PC-3 (cell line): ENCODE data around the gene NFYC. TPM values are rescaled to one million over a fixed set of nuclear protein-coding genes. Genes with fewer than 3 reads are reported as not detected.

Experiments used
- ATAC-seq: fragments of 200-7000 bp; cut with Tn5 transposase; 2 replicates; pipeline ENCODE4 v1.9.1; 2020; ENCODE audit warnings: mild to moderate bottlenecking, moderate library complexity
- BruUV-seq: library from RNA; stranded (reverse); fragments of 400-500 nt; replicated peaks from 2 replicates; lab custom pipeline; 2021; lab: Mats Ljungman, UMichigan
- CTCF ChIA-PET: fragments of 300-600 bp; sonication (Branson Sonifier 250); formaldehyde crosslinking; loops from one replicate; lab custom pipeline; 2022; ENCODE audit warnings: antibody characterized with exemption; lab: Charles Lee
- POLR2A ChIA-PET: fragments of 300-600 bp; sonication (Branson Sonifier 250); formaldehyde crosslinking; loops from one replicate; lab custom pipeline; 2022; ENCODE audit warnings: antibody characterized with exemption; ENCODE audit not compliant: unreplicated experiment; lab: Charles Lee
- DNase-seq: peaks from one replicate; pipeline ENCODE4 v3.0.0-alpha.2; 2015
- H2AFZ ChIP-seq: fragments of 300-600 bp; sonication (generic); 2 replicates; pipeline ENCODE4 v1.6.0; 2016; ENCODE audit warnings: antibody characterized with exemption, low read length
- H3F3A ChIP-seq: fragments of 300-600 bp; sonication (generic); one replicate; pipeline ENCODE4 v1.6.0; 2017; ENCODE audit warnings: antibody characterized with exemption, low read length, control low read depth, mild to moderate bottlenecking; ENCODE audit not compliant: unreplicated experiment
- H3K27ac ChIP-seq: fragments of 300-600 bp; sonication (generic); 2 replicates; pipeline ENCODE4 v1.5.1; 2016; ENCODE audit warnings: mild to moderate bottlenecking, low read length
- H3K27me3 ChIP-seq: fragments of 300-600 bp; sonication (generic); 2 replicates; pipeline ENCODE4 v1.6.1; 2016; ENCODE audit warnings: low read length, mixed read lengths
- H3K36me3 ChIP-seq: fragments of 300-600 bp; sonication (generic); 2 replicates; pipeline ENCODE4 v1.6.1; 2016; ENCODE audit warnings: low read depth, mixed run types, low read length, mixed read lengths
- H3K4me1 ChIP-seq: fragments of 300-600 bp; sonication (generic); 2 replicates; pipeline ENCODE4 v1.5.1; 2016; ENCODE audit warnings: low read length; ENCODE audit not compliant: insufficient read depth
- H3K4me2 ChIP-seq: fragments of 300-600 bp; sonication (generic); 2 replicates; pipeline ENCODE4 v1.6.0; 2016; ENCODE audit warnings: low read length
- H3K4me3 ChIP-seq: fragments of 300-600 bp; sonication (generic); 2 replicates; pipeline ENCODE4 v1.5.1; 2016; ENCODE audit warnings: mild to moderate bottlenecking, low read length, mixed read lengths
- H3K79me2 ChIP-seq: fragments of 300-600 bp; sonication (generic); 2 replicates; pipeline ENCODE4 v1.6.1; 2017; ENCODE audit warnings: low read length, mixed read lengths
- H3K9ac ChIP-seq: fragments of 300-600 bp; sonication (generic); 2 replicates; pipeline ENCODE4 v1.6.0; 2016; ENCODE audit warnings: mild to moderate bottlenecking, low read length
- H3K9me2 ChIP-seq: fragments of 300-600 bp; sonication (generic); replicated peaks from 2 replicates; pipeline ENCODE4 v1.6.1; 2016; ENCODE audit warnings: mixed run types, low read length, mixed read lengths
- H3K9me3 ChIP-seq: fragments of 300-600 bp; sonication (generic); 2 replicates; pipeline ENCODE4 v1.6.1; 2016; ENCODE audit warnings: low read length, mixed read lengths
- H4K20me1 ChIP-seq: fragments of 300-600 bp; sonication (generic); 2 replicates; pipeline ENCODE4 v1.6.1; 2016; ENCODE audit warnings: low read length, mixed read lengths
- EZH2 ChIP-seq: fragments of 300-600 bp; sonication (generic); IDR thresholded peaks from one replicate; pipeline ENCODE4 v1.6.1; 2017; ENCODE audit warnings: antibody characterized with exemption, mild to moderate bottlenecking, low read length; ENCODE audit not compliant: unreplicated experiment
- EZH2phosphoT487 ChIP-seq: fragments of 300-600 bp; sonication (generic); IDR thresholded peaks from 2 replicates; pipeline ENCODE4 v1.6.1; 2018; ENCODE audit warnings: mild to moderate bottlenecking, antibody characterized with exemption, low read length, borderline replicate concordance
- intact Hi-C: fragments of 100-400 bp; cut with micrococcal nuclease; formaldehyde crosslinking; loops from 2 replicates; pipeline ENCODE4 v1.9.0; 2023
- total RNA-seq: library from RNA; depleted of rRNA; stranded (reverse); fragments of >200 nt; gene quantifications from 2 replicates; pipeline ENCODE4 v1.2.3, GENCODE V29; 2014
- TF ChIP-seq, protein P1 (sequence below): fragments of 300-600 bp; sonication (generic); conservative IDR thresholded peaks from 2 replicates; pipeline ENCODE4 v1.5.1; 2017; ENCODE audit warnings: antibody characterized with exemption, low read depth, mild to moderate bottlenecking, low read length

The NFYC gene
- total RNA-seq, 1 experiment from 2014 or later, result 52.6 TPM

DNA sequence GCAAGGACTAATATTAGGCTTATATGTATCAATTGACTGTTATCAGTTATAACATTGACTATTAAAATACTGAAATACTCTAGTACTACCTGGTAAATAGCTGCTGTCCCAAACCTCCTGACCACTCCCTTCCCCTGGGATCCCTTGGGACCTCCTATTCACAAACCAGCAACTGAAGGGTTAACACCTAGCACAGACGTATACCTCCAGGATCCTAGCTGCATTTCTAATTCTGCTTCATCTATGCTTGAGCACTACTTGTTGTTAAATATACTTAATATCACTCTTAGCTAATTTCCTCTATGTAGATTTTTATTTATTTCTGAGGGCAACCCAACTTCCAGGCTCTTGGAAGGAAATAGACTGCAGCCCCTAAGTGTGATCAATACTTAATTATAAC is 1.8 kb upstream of the NFYC start:
- no peaks in the 10 kb centered on the region for H3F3A ChIP-seq
- peaks cover 52% of the 10 kb centered on the region for H3K79me2 ChIP-seq
- POLR2A ChIA-PET, result no interaction called here
- no TSS peak for BruUV-seq
- no peaks in the 10 kb centered on the region for H4K20me1 ChIP-seq
- H3K27ac ChIP-seq, result no peak overlapping the region
- intact Hi-C loops, result loop anchor here (5.0 kb wide), 2 partner anchors 63 to 83 kb away; no protein-coding TSS in a partner anchor
- TF ChIP-seq, protein P1, sequence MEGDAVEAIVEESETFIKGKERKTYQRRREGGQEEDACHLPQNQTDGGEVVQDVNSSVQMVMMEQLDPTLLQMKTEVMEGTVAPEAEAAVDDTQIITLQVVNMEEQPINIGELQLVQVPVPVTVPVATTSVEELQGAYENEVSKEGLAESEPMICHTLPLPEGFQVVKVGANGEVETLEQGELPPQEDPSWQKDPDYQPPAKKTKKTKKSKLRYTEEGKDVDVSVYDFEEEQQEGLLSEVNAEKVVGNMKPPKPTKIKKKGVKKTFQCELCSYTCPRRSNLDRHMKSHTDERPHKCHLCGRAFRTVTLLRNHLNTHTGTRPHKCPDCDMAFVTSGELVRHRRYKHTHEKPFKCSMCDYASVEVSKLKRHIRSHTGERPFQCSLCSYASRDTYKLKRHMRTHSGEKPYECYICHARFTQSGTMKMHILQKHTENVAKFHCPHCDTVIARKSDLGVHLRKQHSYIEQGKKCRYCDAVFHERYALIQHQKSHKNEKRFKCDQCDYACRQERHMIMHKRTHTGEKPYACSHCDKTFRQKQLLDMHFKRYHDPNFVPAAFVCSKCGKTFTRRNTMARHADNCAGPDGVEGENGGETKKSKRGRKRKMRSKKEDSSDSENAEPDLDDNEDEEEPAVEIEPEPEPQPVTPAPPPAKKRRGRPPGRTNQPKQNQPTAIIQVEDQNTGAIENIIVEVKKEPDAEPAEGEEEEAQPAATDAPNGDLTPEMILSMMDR, result no peak
- no peak for TF ChIP-seq EZH2
- no peak for TF ChIP-seq EZH2phosphoT487
- CTCF ChIA-PET, result no interaction called here
- ATAC-seq (no peak), DNase-seq (no peak)
- no peak overlapping the region for H3K4me2 ChIP-seq
- no peaks in the 10 kb centered on the region for H3K36me3 ChIP-seq
- no peak overlapping the region for H2AFZ ChIP-seq
- H3K9ac ChIP-seq, result no peak overlapping the region
- no peaks in the 10 kb centered on the region for H3K9me2 ChIP-seq
- no peaks in the 10 kb centered on the region for H3K9me3 ChIP-seq
- H3K4me3 ChIP-seq, result no peak overlapping the region
- H3K4me1 ChIP-seq, result peaks cover 32% of the 10 kb centered on the region
- H3K27me3 ChIP-seq, result no peaks in the 10 kb centered on the region

DNA sequence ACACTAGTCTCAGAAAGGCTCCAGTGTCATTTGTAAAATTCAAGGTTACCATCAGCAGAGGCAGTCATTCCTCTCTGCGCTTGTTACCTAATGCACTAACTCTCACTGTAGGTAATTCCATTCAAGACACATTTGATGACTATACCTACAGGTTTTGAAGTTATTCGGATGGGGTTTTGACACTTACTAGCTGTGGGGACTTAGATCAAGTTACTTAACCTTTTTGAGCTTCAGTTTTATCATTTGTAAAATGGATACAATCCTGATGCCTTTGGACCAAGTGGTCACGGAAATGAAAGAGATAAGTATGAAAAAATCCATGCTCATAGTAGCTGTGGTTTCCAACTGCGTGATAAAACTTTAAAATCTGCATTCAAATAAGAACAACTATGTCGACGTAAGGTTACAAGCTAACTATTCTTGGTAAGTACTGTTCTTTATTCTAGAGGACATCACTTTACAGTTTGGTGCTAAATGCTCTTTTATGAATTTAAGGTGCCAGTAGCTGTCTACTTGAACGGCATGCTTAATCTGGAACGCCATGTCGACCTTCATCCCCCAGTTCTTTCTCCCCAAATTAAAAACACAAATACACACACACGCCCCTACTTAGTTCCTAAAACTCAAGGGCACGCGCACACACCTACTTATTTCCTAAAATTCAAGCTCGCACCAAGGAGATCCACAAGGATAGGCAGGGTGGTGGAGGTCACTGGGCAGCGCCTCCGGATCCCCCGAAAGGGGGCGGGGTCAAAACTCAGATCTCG is 550 bp upstream of the NFYC start:
- Histone ChIP-seq H3K27ac (peak overlapping the region; percentile 95), H3K4me1 (peaks cover 32% of the 10 kb centered on the region), H3K27me3 (no peaks in the 10 kb centered on the region), H3K4me3 (peak overlapping the region; percentile 92), H3K79me2 (peaks cover 64% of the 10 kb centered on the region), H3K4me2 (peak overlapping the region; percentile 98), H3K9me3 (no peaks in the 10 kb centered on the region), H2AFZ (peak overlapping the region; percentile 84), H3K36me3 (no peaks in the 10 kb centered on the region), H3K9ac (peak overlapping the region; percentile 100), H3K9me2 (no peaks in the 10 kb centered on the region), H3F3A (no peaks in the 10 kb centered on the region), H4K20me1 (no peaks in the 10 kb centered on the region)
- TF ChIP-seq, protein P1, result no peak
- no peak for TF ChIP-seq EZH2
- TF ChIP-seq EZH2phosphoT487, result no peak
- ChIA-PET POLR2A (interaction anchor here (0.6 to 1.0 kb wide), 2 partner anchors 21 to 164 kb away, joined by 3 to 16 read pairs; no protein-coding TSS in a partner anchor), CTCF (interaction anchor here (0.6 to 1.0 kb wide), 2 partner anchors 84 to 1755 kb away, joined by 3 read pairs; no protein-coding TSS in a partner anchor)
- no peak for ATAC-seq
- BruUV-seq, result TSS peak; percentile 58
- peak; percentile 23 for DNase-seq
- intact Hi-C loops, result loop anchor here (5.0 kb wide), 2 partner anchors 61 to 81 kb away; no protein-coding TSS in a partner anchor
